Measurements from ENCODE around the gene SPTBN1. TPM values are rescaled to one million over a fixed set of nuclear protein-coding genes. Genes with fewer than 3 reads are reported as not detected.

The SPTBN1 gene
- total and polyA plus RNA-seq, 2 donors (not counting 3 experiments of a cell fraction or from before 2014, with no cell fraction given): 63.3 to 320 TPM

DNA sequence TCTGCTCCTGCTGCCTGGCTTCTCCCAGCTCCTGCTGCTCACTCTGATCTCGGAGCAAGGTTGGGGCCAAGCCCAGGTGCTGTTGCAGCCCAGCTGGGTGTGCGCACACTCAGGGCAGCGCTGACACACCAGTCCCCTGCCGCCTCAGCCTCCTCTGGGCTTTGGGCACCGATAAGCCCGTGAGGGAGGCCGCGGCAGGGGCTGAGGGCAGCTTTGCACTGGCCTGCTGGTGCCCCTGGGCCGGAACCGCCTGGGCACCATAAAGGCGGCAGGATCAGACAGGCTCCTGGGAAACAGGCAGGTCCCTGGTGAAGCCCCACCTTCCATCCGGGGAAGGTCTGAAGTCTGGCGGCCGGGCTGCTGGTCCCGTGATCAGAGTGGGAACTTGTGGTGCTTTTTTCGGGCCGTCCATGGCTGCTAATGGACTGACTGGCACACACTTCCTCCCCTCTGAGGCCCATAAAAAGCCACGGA lies 253.2 kb downstream of the SPTBN1 start:
- intact Hi-C loops (cut with micrococcal nuclease): loop anchor here (10.0 kb wide), 2 partner anchors 505 to 1285 kb away; no protein-coding TSS in a partner anchor
- dilution Hi-C loops (cut with MboI; ENCODE audit: extremely low pct_ligation_motif_present, low sequenced_read_pairs): no loop called here

DNA sequence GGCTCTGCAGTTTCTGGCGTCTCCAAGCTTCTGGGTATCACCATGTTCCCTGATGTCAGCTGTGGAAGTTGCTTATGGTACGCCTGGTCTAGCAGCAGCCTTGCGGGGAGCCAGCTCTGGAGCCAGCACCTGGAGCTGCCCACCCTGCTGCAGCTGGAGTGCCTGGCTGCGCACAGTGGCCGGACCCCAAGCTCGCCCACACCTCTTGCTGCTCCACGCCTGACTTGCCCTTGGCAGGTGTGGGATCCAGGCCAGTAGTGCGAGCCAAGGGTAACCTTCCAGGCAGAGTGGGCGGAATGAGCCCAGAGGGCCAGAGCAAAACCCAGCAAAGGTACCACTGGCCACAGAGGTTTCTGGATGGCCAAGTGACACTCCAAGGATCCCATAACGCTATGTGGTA lies 254.1 kb downstream of the SPTBN1 start:
- no TSS peak for BruUV-seq (replicated peaks)
- no peak for TF ChIP-seq POLR2A (IDR thresholded peaks at IDR 0.05; ENCODE audit: low read depth, low read length)
- no peak for TF ChIP-seq FOS (IDR thresholded peaks at IDR 0.05; ENCODE audit: borderline replicate concordance, insufficient read depth, low read length)
- TF ChIP-seq, protein P1, sequence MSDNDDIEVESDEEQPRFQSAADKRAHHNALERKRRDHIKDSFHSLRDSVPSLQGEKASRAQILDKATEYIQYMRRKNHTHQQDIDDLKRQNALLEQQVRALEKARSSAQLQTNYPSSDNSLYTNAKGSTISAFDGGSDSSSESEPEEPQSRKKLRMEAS (IDR thresholded peaks at IDR 0.05; ENCODE audit: insufficient read depth, insufficient read length): no peak
- no peak for TF ChIP-seq EZH2 (IDR thresholded peaks at IDR 0.05; ENCODE audit: borderline replicate concordance, low read depth, low read length, severe bottlenecking)
- Histone ChIP-seq H3K4me3 (replicated peaks in 1 of 3; ENCODE audit: insufficient read depth in 1 of 3, low read depth in 1 of 3, low read length in 3 of 3) (no peak overlapping the region), H3K79me2 (ENCODE audit: control insufficient read depth, insufficient read depth, low read length) (no peaks in the 10 kb centered on the region), H3K27me3 (ENCODE audit: control insufficient read depth in 2 of 2, insufficient read depth in 2 of 2, low read length in 2 of 2) (peaks cover 2 to 9% of the 10 kb centered on the region in 2 experiments), H3K36me3 (ENCODE audit: control insufficient read depth in 2 of 2, extremely low read depth in 1 of 2, insufficient read depth in 2 of 2, low read length in 2 of 2) (no peaks in the 10 kb centered on the region), H3K9ac (replicated peaks; ENCODE audit: extremely low read depth, insufficient read depth, low read length) (no peak overlapping the region), H3K27ac (ENCODE audit: insufficient read depth, low read depth, low read length) (no peak overlapping the region), H4K20me1 (replicated peaks; ENCODE audit: control insufficient read depth, extremely low read depth, insufficient read depth, low read length) (no peaks in the 10 kb centered on the region), H3K9me3 (replicated peaks; ENCODE audit: control insufficient read depth, insufficient read depth, low read length) (no peaks in the 10 kb centered on the region), H3K9me1 (replicated peaks; ENCODE audit: control insufficient read depth, extremely low read depth, insufficient read depth, low read length) (no peaks in the 10 kb centered on the region), H2AFZ (ENCODE audit: low read depth, low read length) (no peak overlapping the region), H3K4me1 (ENCODE audit: control insufficient read depth, extremely low read depth, insufficient read depth, low read length) (peaks cover 8% of the 10 kb centered on the region), H3K4me2 (ENCODE audit: insufficient read depth, low read length) (no peak overlapping the region)
- no peak for FAIRE-seq
- ChIA-PET POLR2A (no interaction called here), CTCF (interaction anchor here (1.3 to 8.5 kb wide), 5 partner anchors 45 to 604 kb away, joined by 3 to 295 read pairs (median 53); no protein-coding TSS in a partner anchor)
- DNase-seq (ENCODE audit: low read depth, low spot score): no peak
- intact Hi-C loops (cut with micrococcal nuclease): no loop called here
- dilution Hi-C loops (cut with MboI; ENCODE audit: extremely low pct_ligation_motif_present, low sequenced_read_pairs): no loop called here

More for the DNA sequence above, 253.2 kb downstream of the SPTBN1 start:
- peaks cover 8% of the 10 kb centered on the region for H3K4me1 ChIP-seq (ENCODE audit: control insufficient read depth, extremely low read depth, insufficient read depth, low read length)
- no TSS peak for BruUV-seq (replicated peaks)
- H3K9ac ChIP-seq (replicated peaks; ENCODE audit: extremely low read depth, insufficient read depth, low read length): no peak overlapping the region
- no peaks in the 10 kb centered on the region for H4K20me1 ChIP-seq (replicated peaks; ENCODE audit: control insufficient read depth, extremely low read depth, insufficient read depth, low read length)
- H3K9me1 ChIP-seq (replicated peaks; ENCODE audit: control insufficient read depth, extremely low read depth, insufficient read depth, low read length): no peaks in the 10 kb centered on the region
- peak; percentile 7 for DNase-seq (ENCODE audit: low read depth, low spot score)
- H2AFZ ChIP-seq (ENCODE audit: low read depth, low read length): peak overlapping the region; percentile 94
- H3K27ac ChIP-seq (ENCODE audit: insufficient read depth, low read depth, low read length): no peak overlapping the region
- ChIA-PET POLR2A (no interaction called here), CTCF (interaction anchor here (0.7 to 8.5 kb wide), 14 partner anchors 12 to 603 kb away, joined by 3 to 295 read pairs (median 4); no protein-coding TSS in a partner anchor)
- H3K9me3 ChIP-seq (replicated peaks; ENCODE audit: control insufficient read depth, insufficient read depth, low read length): no peaks in the 10 kb centered on the region
- no peak for TF ChIP-seq EZH2 (IDR thresholded peaks at IDR 0.05; ENCODE audit: borderline replicate concordance, low read depth, low read length, severe bottlenecking)
- no peak for TF ChIP-seq POLR2AphosphoS5 (IDR thresholded peaks at IDR 0.05; ENCODE audit: insufficient read depth, low read depth, low read length)
- H3K79me2 ChIP-seq (ENCODE audit: control insufficient read depth, insufficient read depth, low read length): no peaks in the 10 kb centered on the region
- peak overlapping the region; percentile 57 for H3K4me2 ChIP-seq (ENCODE audit: insufficient read depth, low read length)
- FAIRE-seq: no peak
- H3K36me3 ChIP-seq (ENCODE audit: control insufficient read depth in 2 of 2, extremely low read depth in 1 of 2, insufficient read depth in 2 of 2, low read length in 2 of 2): no peaks in the 10 kb centered on the region
- peak overlapping the region in 1 of 3 experiments; percentile 9 for H3K4me3 ChIP-seq (replicated peaks in 1 of 3; ENCODE audit: insufficient read depth in 1 of 3, low read depth in 1 of 3, low read length in 3 of 3)
- H3K27me3 ChIP-seq (ENCODE audit: control insufficient read depth in 2 of 2, insufficient read depth in 2 of 2, low read length in 2 of 2): peaks cover 0 to 9% of the 10 kb centered on the region in 2 experiments
